Sigmoid colon (tissue), 4 donors: ENCODE data around the gene CLDN10.

ENCODE experiments used
- CTCF ChIP-seq, 4 experiments: fragments of 450-650 bp in 3 of 4; fragments of 200-600 bp in 1 of 4; IDR thresholded peaks; one replicate each; pipeline ENCODE4 v1.5.1; 2016 to 2019; ENCODE audit warnings: antibody characterized with exemption in 4 of 4, mild to moderate bottlenecking in 3 of 4, moderate library complexity in 2 of 4
- EP300 ChIP-seq, 4 donors: sonication (generic); formaldehyde crosslinking; IDR thresholded peaks; one replicate each; pipeline ENCODE4 v1.6.1; 2017; ENCODE audit warnings: antibody characterized with exemption in 4 of 4
- POLR2A ChIP-seq, 2 donors: fragments of 450-650 bp; IDR thresholded peaks; one replicate each; pipeline ENCODE4 v1.6.1; 2016; ENCODE audit warnings: antibody characterized with exemption in 2 of 2, mild to moderate bottlenecking in 2 of 2, moderate library complexity in 2 of 2
- POLR2AphosphoS5 ChIP-seq, 4 donors: sonication (generic); formaldehyde crosslinking; IDR thresholded peaks; one replicate each; pipeline ENCODE4 v1.6.1; 2017; ENCODE audit warnings: antibody characterized with exemption in 4 of 4

GRCh38 chr13:95620030-95620824 is 67.7 kb downstream of the CLDN10 start:
- TF ChIP-seq CTCF (IDR thresholded peaks at IDR 0.05), result no peak
- TF ChIP-seq POLR2A (IDR thresholded peaks at IDR 0.05), result no peak
- no peak for TF ChIP-seq POLR2AphosphoS5 (IDR thresholded peaks at IDR 0.05)
- no peak for TF ChIP-seq EP300 (IDR thresholded peaks at IDR 0.05)
